NCI-H1694 (cell line): ENCODE data around the gene SLC39A1.

Source experiments
- DNase-seq: peaks from one replicate; lab custom pipeline; 2025; lab: John Stamatoyannopoulos, UW

SLC39A1 gene

DNA sequence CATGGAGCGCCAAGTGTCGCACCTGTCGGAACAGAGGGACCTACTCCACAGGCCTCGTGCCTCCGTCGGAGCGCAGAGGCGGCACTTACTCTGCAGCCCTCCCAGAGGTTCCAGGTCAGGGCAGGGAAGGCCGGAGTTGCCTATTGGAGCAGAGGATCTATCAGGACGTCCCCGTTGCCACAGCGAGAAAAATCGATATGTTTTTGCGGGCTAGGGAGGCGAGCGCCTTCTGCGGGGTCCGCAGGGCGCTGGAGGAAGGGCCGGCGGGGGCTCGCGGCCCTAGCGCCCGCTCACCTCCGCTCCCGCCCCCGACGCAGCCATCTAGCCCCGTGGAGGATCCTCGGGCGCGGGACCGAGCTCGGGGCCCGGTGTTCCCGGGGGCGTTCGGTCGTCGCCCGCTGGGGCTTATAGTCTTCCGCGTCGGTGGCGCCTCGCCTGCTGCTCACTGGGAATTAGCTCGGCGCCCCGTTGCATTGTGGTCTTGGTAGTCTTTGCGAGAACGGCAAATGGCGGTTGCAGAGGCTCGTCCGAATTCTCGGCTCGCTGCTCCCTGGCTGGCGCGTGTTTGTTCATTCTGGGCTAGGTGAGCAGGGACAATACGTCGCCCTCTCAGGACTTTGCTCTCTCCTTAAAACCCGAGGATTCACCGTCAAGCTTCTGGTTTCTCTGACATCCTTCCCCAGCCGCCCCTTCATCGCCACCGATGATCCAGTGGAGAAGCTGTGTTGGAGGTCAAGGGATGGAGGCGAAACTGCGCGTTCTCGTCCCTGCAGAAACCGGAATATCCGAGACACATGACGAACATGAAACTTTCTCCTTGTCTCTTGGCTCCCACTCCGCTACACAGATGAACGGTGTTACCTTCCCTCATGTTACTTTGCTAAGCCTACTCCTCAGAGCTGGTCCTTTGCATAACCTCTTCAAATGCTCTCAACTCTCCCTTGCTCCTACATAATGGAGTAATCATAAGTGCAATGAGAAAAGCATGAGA lies 14.2 kb upstream of the SLC39A1 start, which contains the start of gene JTB:
TSS of gene JTB (minus strand) at position 425 of the 991 bp plus-strand sequence. CDS start at position 3, 422 bp downstream.
- DNase-seq: peak; percentile 92

DNA sequence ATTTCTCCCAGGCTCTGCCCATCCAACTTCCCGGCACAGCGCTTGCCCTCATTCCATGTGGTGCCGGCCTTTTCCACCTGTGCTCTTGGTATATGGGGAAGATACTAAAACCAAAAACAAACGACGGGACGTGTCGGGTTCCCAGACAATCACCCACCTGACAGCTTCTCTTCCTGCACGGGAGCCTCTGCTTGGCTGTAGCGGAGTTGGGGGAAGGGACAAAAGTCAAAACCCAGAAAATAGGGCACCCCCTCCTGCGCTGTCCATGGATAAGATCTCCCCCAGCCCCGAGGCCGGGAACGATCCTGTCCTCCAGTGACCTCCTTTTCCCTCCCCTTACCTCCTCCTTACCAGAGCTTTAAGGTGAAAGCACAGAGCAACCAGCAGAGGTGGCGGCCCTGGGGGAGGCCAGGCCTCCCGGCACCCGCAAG lies 13.5 kb upstream of the SLC39A1 start:
- no peak for DNase-seq

DNA sequence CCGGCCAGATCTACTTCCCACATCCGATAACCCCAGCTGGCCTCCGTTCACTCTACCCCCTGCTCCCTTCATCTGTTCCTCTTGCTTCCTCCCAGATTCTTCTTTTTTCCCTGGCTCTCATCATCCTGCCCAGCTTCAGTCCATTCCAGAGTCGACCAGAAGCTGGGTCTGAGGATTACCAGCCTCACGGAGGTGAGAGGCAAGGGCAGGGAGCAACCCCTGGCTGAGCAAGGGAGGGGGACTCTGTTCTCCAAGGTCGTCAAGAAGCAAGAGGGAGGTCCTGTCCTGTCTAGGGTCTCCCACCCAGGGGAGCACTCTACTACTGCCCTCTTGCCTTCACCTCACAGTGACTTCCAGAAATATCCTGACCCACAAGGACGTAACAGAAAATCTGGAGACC lies 10.2 kb upstream of the SLC39A1 start:
- no peak for DNase-seq

DNA sequence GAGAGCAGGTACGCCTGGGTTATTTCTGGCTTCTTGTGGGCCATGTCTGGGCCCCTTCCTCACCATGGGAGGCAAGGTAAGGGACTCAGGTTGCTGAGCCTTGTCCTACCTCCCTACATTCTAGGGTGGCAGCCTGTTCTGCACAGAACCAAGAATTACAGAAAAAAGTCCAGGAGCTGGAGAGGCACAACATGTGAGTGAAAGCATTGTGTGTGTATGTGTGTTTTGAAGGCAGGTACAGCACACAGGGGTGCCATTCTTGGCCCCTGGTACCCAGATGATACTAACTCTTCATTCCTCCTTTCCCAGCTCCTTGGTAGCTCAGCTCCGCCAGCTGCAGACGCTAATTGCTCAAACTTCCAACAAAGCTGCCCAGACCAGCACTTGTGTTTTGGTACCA lies 9.7 kb upstream of the SLC39A1 start:
- DNase-seq: no peak

DNA sequence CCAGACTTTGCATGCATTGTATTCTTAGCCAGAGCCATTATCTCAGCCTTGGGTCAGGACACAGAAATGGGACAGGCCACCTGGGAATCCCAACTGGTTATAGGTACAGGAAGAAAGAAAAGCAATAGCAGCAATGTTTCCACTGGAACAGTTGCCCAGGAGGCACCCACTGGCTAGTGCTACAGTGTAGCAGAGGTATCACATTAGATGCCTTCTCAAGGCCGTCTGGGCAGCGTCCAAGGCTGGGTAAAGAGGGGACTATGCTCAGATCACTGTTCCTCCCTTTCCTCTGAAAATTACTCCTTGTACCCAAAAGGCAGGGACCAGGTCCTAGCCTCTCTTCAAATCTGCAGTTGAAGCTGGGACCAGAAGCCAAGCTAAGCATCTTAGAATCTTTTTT lies 7.0 kb upstream of the SLC39A1 start:
- no peak for DNase-seq

DNA sequence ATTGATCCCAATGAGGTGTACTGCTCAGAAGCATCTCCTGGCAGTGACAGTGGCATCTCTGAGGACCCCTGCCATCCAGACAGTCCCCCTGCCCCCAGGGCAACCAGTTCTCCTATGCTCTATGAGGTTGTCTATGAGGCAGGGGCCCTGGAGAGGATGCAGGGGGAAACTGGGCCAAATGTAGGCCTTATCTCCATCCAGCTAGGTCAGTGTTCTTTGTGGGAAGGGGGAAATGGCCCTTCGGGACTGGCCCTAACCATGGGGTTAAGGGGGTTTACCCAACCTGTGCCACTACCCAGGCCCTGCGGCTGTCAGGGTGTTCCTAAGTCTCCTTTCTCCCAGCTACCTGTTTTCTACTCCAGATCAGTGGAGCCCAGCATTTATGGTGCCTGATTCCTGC lies 5.6 kb upstream of the SLC39A1 start:
- DNase-seq: no peak

DNA sequence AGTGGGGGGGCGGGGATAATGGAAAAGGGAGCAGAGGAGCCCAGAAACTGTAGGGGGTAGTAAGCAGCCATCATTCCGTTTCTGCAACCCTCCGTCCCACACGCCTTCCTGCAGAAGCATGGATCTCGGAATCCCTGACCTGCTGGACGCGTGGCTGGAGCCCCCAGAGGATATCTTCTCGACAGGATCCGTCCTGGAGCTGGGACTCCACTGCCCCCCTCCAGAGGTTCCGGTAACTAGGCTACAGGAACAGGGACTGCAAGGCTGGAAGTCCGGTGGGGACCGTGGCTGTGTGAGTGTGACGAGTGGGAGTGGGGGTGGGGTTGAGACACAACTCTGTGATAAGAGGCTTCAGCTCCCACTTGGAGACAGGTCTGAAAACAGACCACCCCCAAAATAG lies 5.1 kb upstream of the SLC39A1 start:
- DNase-seq: no peak

DNA sequence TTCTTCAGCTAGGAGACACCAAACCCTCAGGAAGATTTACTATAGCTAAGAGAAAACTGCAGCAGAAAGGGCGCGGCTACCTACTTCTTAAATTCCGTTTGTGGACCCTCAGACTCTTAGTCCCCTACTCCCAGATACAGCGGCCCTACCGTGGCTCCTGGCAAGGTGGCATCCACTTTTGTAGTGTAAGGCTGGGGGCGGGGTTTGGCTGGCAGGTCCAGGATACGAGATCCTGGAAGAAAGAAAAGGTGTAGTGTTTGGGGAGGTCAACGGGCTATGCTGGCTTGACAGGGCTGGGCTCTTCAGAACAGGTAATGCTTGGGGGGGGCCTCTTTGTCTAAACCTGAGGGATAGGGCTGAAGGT lies 4.6 kb upstream of the SLC39A1 start:
- no peak for DNase-seq

DNA sequence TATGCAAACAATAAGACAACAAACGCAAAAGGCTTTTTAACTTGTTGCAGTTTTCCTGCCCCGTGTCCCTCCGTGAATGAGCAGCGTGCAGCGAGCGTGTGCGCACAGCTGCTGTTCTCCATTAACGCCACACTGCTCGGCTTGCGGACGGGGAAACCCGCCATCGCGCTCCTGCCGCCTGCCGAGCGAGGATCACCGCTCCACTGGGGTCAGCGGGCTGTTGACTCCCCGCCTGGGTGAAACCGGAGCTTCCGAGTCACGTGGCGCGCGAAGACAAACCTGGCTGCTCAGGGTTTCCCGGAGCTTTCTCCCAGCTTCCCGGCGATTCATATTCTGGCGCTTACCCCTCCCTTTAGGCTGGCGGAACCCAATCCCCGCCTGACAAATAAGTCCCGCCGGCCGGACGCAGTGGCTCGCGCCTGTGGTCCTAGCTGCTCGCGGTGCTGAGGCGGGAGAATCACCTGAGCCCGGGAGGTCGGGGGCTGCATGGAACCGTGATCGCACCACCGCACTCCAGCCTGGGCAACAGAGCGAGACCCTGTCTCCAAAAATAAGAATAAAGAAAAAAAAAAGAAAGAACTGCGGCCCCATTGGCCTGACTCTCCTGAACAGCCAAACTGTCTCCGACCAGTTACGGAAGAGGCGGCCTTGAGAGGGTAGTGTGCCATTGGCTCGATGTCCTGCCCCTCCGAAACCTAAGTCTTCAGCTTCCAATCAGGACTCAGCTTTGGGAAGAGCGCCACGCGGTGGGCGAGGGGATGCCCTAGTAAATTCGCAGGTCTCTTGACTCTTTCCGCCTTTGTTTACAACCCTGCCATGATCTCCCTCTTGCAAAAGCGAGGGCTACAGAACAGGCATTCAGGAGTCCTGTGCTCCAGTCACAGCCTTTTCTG lies 4.0 kb upstream of the SLC39A1 start, which contains the start of gene CREB3L4:
TSS of gene CREB3L4 (plus strand) at position 796 of the 893 bp plus-strand sequence. CDS start 624 bp downstream, outside the sequence.
- DNase-seq: peak; percentile 100

DNA sequence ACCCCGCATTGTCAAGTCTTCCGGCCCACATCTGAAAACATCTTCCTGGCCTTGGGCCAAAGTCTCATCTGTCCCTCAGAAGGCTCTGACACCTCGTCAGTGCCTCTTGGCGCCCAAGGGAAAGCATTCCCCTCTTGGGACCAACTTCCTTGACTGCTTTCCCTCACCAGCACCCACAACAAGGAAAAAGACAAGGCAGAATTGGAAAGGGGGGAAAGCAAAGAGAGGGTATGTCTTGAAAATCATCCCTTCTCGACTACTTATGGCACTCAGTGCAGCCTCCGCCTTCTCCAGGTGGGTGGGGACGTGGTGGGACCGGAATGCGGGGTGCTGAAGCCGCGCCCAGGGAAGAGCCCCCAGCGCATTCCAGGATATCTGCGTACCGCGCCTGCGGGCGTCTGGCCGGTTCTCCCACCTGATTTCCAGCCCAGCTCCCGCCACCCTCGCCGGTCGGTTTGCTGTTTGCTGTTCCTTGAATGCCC lies 554 bp upstream of the SLC39A1 start:
- no peak for DNase-seq

DNA sequence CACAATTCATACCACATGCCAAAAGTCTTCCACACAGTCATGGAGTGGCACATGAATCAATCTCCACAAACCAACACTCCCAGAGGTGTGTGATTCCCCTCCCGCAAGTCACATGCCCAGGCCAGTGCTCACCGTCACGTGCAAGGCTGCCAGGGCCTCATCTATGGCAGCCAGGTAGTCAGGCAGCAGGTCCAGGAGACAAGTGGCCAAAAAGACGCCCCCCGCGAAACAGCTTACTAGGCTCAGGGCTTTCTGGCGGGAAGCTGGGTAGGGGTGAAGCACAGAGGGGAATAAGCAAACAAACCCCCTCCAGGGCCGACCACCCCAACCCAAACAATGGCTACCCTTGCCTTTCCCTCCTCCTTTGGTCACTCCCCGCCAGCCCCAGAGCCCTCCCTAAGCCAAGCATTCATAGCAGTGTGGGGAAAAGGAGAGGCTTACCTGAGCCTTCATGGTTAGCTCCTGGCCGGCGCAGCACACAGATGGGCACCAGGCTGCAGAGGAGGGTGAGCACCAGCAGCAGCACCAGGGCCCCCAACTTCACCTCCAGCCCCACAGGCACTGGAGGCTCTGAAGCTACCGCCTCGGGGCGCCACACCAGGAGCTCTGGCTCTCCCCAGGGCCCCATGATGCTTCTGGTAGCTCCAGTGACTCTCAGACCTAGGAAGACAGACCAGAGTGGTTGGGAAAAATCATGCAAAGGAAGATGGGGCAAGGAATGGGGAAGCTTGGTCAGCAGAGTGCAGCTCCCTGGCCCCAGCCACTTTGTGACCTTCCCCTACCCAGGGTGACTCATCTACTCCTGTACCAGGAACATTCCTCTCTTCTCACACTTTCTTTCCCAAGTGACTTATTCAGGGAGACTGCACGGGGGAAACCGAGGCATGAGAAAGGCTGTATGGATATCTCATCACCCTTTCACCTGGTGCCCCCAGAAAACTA lies 978 bp downstream of the SLC39A1 start:
- DNase-seq: no peak

DNA sequence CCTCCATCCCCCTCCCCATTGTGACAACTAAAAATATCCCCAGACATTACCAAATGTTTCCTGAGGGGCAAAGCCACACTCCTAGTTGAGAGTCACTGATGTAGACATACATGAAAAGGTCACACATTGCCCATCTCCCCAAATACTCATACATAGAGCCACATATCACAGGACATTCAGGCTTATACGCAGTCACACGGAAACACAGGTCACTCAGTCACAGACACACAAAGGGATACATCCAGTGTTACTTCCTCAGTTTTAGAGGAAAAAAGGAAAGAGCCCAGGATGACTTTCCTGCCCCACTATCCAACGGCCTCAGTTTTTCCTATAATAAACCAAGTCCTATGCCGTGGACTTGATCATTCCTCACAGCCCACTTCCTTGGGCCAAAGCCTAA lies 1.9 kb downstream of the SLC39A1 start:
- no peak for DNase-seq

DNA sequence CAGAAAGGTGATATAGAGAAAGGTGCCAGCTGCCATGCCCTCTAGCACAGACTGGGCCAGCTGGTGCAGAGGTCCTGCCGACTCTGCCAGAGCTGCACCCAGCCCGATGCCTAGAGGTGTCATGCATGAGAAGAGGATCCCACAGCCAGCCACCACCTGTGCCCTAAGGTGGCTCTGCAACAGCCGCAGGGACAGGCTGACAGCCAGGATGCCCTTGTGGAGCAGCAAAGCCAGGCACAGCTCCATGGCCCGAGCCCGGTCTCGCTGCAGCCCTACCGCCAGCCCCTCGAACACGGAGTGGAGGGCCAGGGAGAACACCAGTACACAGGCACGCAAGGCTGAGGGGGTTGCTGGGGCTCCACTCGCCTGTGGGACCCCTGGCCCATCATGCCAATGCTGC lies 3.1 kb downstream of the SLC39A1 start:
- DNase-seq: no peak

DNA sequence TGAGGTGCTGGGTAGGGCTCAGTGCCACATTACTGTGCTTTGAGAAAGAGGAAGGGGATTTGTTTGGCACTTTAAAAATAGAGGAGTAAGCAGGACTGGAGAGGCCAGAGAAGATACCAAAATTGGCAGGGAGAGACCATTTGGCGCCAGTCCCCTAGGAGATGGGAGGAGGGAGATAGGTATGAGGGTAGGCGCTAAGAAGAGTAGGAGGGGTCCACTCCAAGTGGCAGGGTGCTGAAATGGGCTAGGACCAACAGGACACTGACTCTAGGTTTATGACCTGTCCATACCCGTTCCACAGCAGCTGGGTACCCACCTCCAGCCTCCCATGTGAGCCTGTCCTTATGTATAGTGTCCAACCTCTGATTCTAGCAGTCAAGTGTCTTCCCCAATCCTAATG lies 3.9 kb downstream of the SLC39A1 start:
- no peak for DNase-seq

DNA sequence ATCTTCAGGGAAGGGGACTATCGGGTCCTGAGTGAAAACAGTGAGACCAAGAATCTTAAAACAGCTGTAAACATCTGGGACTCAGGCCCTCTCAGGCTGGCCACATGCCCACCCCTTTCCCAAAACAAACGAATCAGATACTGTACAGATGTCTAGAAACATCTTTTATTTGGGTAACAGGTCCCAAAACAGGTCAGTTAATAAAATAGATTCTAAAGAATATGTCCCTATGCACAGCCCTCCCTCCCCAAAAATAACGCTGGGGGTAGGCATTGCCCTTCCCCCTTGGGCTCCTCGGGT lies 4.4 kb downstream of the SLC39A1 start:
- DNase-seq: no peak

DNA sequence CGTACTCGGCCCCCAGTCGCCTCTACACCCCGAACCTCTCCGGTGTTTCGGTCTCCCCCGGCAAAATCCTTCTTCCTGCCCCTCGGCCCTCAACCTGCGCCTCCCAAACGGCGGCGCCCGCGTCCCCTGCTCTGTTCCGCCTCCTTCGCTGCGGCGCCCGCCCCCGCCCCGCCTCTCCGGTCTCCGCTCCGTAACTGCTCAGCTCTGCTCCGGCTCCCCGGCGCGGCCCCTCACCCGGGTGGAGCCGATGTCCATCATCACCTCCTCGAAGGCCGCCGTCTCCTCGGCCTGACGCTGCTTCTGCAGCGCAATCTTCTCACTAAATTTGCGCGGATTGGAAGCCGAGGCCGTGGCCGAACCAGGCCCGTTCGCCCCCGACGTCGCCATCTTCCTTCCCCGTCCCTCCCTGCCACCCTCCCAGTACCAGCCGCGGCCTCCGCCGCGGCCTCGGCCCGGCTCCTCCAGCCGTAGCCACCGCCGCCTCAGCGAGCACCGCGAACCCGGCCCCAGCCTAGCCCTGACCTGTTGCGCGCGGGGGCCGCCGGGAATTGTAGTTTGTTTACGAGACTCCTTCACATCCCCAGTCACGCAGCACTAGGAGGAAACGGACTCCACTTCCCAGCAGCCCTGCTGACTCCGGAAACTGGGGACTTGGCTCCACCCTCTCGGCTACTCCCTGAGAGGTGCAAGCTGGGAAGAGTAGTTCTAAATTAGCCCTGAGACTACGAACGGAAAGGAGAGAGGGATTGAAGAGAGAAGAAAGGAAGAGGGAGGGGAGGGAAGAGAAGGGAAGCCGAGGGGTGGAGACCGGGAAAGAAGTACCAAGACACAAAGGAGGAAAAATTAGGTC lies 5.0 kb downstream of the SLC39A1 start, which contains the start of gene CRTC2:
TSS of gene CRTC2 (minus strand) at position 502 of the 850 bp plus-strand sequence. CDS start at position 387, 115 bp downstream.
- peak; percentile 100 for DNase-seq

DNA sequence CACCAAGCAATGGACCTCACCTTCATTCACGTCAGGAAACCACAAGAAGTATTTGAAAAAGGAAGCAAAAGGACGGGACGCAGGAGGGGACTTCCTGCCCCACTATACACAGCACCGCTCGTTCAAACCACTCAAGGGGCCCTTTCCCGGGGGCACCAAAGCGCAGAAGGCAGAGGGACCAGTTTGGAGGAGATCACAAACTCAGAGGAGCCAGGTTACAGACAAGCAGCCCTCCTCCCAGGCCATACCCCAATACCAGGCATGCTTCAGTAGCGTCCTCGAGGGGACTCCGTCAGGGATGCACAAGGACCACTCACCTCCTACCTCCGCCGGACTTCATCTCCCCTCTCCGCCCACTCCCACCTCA lies 5.6 kb downstream of the SLC39A1 start:
- no peak for DNase-seq

DNA sequence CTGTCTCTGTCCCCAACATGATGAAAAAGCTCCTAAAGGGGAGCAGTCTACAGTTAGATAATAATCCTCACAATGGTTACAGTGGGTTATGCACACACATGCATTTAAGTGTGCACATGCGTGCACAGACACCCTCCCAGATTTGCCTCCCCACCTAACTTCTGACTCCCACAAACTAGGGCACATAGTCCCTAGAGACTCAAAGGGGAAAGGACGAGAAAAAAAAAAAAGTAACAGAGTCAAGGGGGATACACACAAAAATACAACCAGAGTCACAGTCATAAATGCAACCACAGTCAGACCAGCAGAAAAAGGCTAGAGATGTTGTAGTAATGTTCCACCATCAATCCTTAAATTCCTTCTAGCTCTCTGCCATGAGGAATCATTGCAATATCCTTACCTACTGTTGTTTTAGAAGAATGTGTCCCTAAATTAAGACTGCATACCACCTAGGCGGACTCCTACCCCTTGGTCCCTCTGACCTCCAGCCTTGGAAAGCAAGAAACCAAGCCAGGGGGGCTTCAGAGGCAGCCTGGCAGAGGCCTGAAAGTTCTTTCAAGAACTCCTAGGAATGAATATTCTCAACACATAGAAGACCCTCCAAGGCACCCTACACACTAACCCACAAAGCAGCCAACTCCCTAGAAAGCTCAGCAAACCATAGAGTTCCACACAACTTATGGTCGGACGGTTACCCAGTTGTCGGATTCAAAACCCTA lies 6.2 kb downstream of the SLC39A1 start:
- DNase-seq: no peak

DNA sequence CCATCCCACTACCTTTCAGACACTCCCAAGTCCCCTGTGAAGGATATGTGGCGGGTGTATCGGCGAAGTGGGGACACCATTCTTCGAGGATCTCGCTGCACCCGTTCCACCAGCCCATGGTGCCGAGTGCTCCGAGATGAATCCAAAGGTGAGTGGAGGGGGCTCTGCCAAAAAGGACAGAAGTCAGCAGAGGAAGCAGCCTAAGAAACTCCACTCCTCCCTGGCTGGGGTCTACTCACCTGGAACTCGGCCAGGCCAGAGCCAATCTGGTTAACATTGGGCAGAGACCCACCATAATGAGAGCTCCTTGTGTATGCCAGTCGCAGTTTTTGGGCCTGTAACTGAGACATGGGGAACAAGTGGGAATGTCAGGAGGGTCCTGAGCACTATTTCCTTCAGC lies 8.5 kb downstream of the SLC39A1 start:
- DNase-seq: no peak

DNA sequence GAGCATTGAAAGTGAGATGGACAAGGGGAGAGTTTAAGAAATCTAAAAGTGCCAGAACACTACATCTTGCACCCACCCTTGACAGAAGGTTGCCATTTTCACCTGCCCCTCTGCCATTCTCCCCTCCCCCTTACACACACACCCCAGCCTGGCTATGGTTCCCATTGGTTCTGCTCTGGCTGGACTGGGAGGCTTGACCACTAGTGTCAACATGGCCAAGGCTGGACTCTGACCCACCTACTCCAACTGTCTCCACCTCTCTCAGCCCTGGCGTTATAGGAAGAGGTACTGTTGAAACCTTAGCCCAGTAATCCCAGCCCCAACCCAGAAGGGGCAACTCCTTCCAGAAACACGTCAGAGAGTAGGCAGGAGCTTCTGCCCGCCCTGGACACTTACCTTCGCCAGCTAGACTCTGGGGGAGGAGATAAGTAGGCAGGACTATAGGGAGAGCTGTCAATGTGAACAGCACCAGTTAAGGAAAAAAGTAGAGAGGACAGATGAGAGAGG lies 9.4 kb downstream of the SLC39A1 start:
- no peak for DNase-seq
